SK-N-SH treated with all-trans-retinoic acid at 6 μM for 48 hours (cell line): ENCODE results near the gene SLC22A5.

Experiments
- ATAC-seq: fragments of 200-7000 bp; cut with Tn5 transposase; 3 replicates; pipeline ENCODE4 v1.9.1; 2020; ENCODE audit warnings: mild to moderate bottlenecking, moderate library complexity
- ARNTL ChIP-seq: fragments of 450-650 bp; formaldehyde crosslinking; IDR thresholded peaks from 2 replicates; pipeline ENCODE4 v1.5.0; 2020; ENCODE audit warnings: low read depth, mild to moderate bottlenecking, moderate library complexity, borderline replicate concordance
- BACH2 ChIP-seq: fragments of 250-450 bp; sonication (Bioruptor Pico); IDR thresholded peaks from 2 replicates; pipeline ENCODE4 v1.9.0; 2021; ENCODE audit warnings: mild to moderate bottlenecking, borderline replicate concordance
- CREB5 ChIP-seq: fragments of 250-450 bp; sonication (Bioruptor Pico); IDR thresholded peaks from 2 replicates; pipeline ENCODE4 v1.5.1; 2020; ENCODE audit warnings: low read depth, mild to moderate bottlenecking, moderate library complexity
- CSDC2 ChIP-seq: fragments of 250-450 bp; sonication (Bioruptor Pico); IDR thresholded peaks from 2 replicates; pipeline ENCODE4 v1.5.0; 2020; ENCODE audit warnings: mild to moderate bottlenecking, moderate library complexity
- CSRNP3 ChIP-seq: fragments of 250-450 bp; sonication (Bioruptor Pico); IDR thresholded peaks from 2 replicates; pipeline ENCODE4 v1.5.1; 2021; ENCODE audit warnings: mild to moderate bottlenecking, moderate library complexity
- ESRRG ChIP-seq: fragments of 250-450 bp; sonication (Bioruptor Pico); IDR thresholded peaks from 2 replicates; pipeline ENCODE4 v1.6.1; 2021; ENCODE audit warnings: mild to moderate bottlenecking
- GLIS3 ChIP-seq: fragments of 250-450 bp; sonication (Bioruptor Pico); IDR thresholded peaks from 2 replicates; pipeline ENCODE4 v1.5.0; 2020; ENCODE audit warnings: mild to moderate bottlenecking, moderate library complexity
- ISL1 ChIP-seq: fragments of 250-450 bp; sonication (Bioruptor Pico); IDR thresholded peaks from 2 replicates; pipeline ENCODE4 v2.1.2; 2022; ENCODE audit warnings: mild to moderate bottlenecking, moderate library complexity
- OSR1 ChIP-seq: fragments of 250-450 bp; sonication (Bioruptor Pico); IDR thresholded peaks from 2 replicates; pipeline ENCODE4 v1.8.0; 2022; ENCODE audit warnings: moderate library complexity, mild to moderate bottlenecking, inconsistent platforms
- PATZ1 ChIP-seq: fragments of 250-450 bp; sonication (Bioruptor Pico); IDR thresholded peaks from 2 replicates; pipeline ENCODE4 v1.8.0; 2020; ENCODE audit warnings: mild to moderate bottlenecking, moderate library complexity, borderline replicate concordance
- POU6F1 ChIP-seq: fragments of 250-450 bp; sonication (Bioruptor Pico); IDR thresholded peaks from 2 replicates; pipeline ENCODE4 v1.8.0; 2021; ENCODE audit warnings: low read depth, mild to moderate bottlenecking, moderate library complexity, borderline replicate concordance
- PPARA ChIP-seq: fragments of 250-450 bp; sonication (Bioruptor Pico); IDR thresholded peaks from 2 replicates; pipeline ENCODE4 v1.5.0; 2020; ENCODE audit warnings: mild to moderate bottlenecking, borderline replicate concordance
- RARB ChIP-seq: fragments of 250-450 bp; sonication (Bioruptor Pico); IDR thresholded peaks from 2 replicates; pipeline ENCODE4 v1.8.0; 2021; ENCODE audit warnings: mild to moderate bottlenecking, moderate library complexity
- SNAI2 ChIP-seq: fragments of 250-450 bp; sonication (Bioruptor Pico); IDR thresholded peaks from 2 replicates; pipeline ENCODE4 v1.5.0; 2020; ENCODE audit warnings: mild to moderate bottlenecking, moderate library complexity
- TCF4 ChIP-seq: fragments of 250-450 bp; sonication (Bioruptor Pico); IDR thresholded peaks from 2 replicates; pipeline ENCODE4 v1.8.0; 2021; ENCODE audit warnings: mild to moderate bottlenecking, moderate library complexity, borderline replicate concordance
- TSHZ2 ChIP-seq: fragments of 250-450 bp; sonication (Bioruptor Pico); IDR thresholded peaks from 2 replicates; pipeline ENCODE4 v1.5.0; 2020; ENCODE audit warnings: mild to moderate bottlenecking, moderate library complexity
- ZC3H10 ChIP-seq: fragments of 250-450 bp; sonication (Bioruptor Pico); IDR thresholded peaks from 2 replicates; pipeline ENCODE4 v1.5.1; 2021; ENCODE audit warnings: mild to moderate bottlenecking, moderate library complexity
- ZFP3 ChIP-seq: fragments of 250-450 bp; sonication (Bioruptor Pico); IDR thresholded peaks from 2 replicates; pipeline ENCODE4 v1.5.0; 2020; ENCODE audit warnings: mild to moderate bottlenecking, moderate library complexity
- ZFP30 ChIP-seq: fragments of 450-650 bp; formaldehyde crosslinking; IDR thresholded peaks from 2 replicates; pipeline ENCODE4 v1.5.0; 2022; ENCODE audit warnings: mild to moderate bottlenecking, moderate library complexity
- ZNF565 ChIP-seq: fragments of 450-650 bp; formaldehyde crosslinking; conservative IDR thresholded peaks from 2 replicates; pipeline ENCODE4 v1.5.0; 2020; ENCODE audit warnings: low read depth, mild to moderate bottlenecking, moderate library complexity
- ZNF70 ChIP-seq: fragments of 450-650 bp; formaldehyde crosslinking; IDR thresholded peaks from 2 replicates; pipeline ENCODE4 v1.5.0; 2020; ENCODE audit warnings: mild to moderate bottlenecking, moderate library complexity
- ZNF8 ChIP-seq: fragments of 450-650 bp; formaldehyde crosslinking; IDR thresholded peaks from 2 replicates; pipeline ENCODE4 v1.5.0; 2020; ENCODE audit warnings: mild to moderate bottlenecking, moderate library complexity

Gene SLC22A5

GRCh38 chr5:132418881-132419280, 49.4 kb downstream of the SLC22A5 start:
- TF ChIP-seq BACH2 (CRISPR knock-in tag) = no peak
- no peak for TF ChIP-seq TSHZ2 (CRISPR knock-in tag)
- TF ChIP-seq TCF4 (CRISPR knock-in tag) = no peak
- no peak for TF ChIP-seq PATZ1 (CRISPR knock-in tag)
- no peak for TF ChIP-seq ESRRG
- no peak for TF ChIP-seq ZC3H10
- no peak for TF ChIP-seq CSDC2
- TF ChIP-seq ZFP3 (CRISPR knock-in tag) = no peak
- no peak for TF ChIP-seq PPARA
- no peak for TF ChIP-seq CSRNP3 (CRISPR knock-in tag)
- TF ChIP-seq CREB5 (CRISPR knock-in tag) = no peak
- no peak for TF ChIP-seq ZFP30 (CRISPR knock-in tag)
- no peak for TF ChIP-seq SNAI2 (CRISPR knock-in tag)
- no peak for TF ChIP-seq OSR1 (CRISPR knock-in tag)
- TF ChIP-seq ISL1 (CRISPR knock-in tag) = no peak
- TF ChIP-seq POU6F1 (CRISPR knock-in tag) = no peak
- no peak for TF ChIP-seq RARB (CRISPR knock-in tag)
- TF ChIP-seq ZNF565 = no peak
- no peak for ATAC-seq

GRCh38 chr5:132419502-132420468, 50.3 kb downstream of the SLC22A5 start:
- no peak for TF ChIP-seq ZNF8 (CRISPR knock-in tag)
- TF ChIP-seq ZNF565 = no peak
- TF ChIP-seq TCF4 (CRISPR knock-in tag) = no peak
- no peak for TF ChIP-seq PPARA
- TF ChIP-seq SNAI2 (CRISPR knock-in tag) = no peak
- TF ChIP-seq ESRRG = no peak
- TF ChIP-seq ZFP3 (CRISPR knock-in tag) = no peak
- TF ChIP-seq ISL1 (CRISPR knock-in tag) = no peak
- no peak for TF ChIP-seq ZFP30 (CRISPR knock-in tag)
- no peak for TF ChIP-seq CREB5 (CRISPR knock-in tag)
- no peak for TF ChIP-seq RARB (CRISPR knock-in tag)
- no peak for TF ChIP-seq POU6F1 (CRISPR knock-in tag)
- TF ChIP-seq ZC3H10 = no peak
- TF ChIP-seq ARNTL (CRISPR knock-in tag) = no peak
- TF ChIP-seq GLIS3 (CRISPR knock-in tag) = no peak
- TF ChIP-seq TSHZ2 (CRISPR knock-in tag) = no peak
- no peak for TF ChIP-seq ZNF70 (CRISPR knock-in tag)
- TF ChIP-seq, all 23 proteins: peak for 0
- ATAC-seq = peak; percentile 98
